Measurements from ENCODE around the gene GRIK5.
"Not testable (repeated sequence)": the region's sequence is repeated elsewhere in the genome, so short reads cannot be mapped to it uniquely, and the experiment has no call there.

The GRIK5 gene

DNA sequence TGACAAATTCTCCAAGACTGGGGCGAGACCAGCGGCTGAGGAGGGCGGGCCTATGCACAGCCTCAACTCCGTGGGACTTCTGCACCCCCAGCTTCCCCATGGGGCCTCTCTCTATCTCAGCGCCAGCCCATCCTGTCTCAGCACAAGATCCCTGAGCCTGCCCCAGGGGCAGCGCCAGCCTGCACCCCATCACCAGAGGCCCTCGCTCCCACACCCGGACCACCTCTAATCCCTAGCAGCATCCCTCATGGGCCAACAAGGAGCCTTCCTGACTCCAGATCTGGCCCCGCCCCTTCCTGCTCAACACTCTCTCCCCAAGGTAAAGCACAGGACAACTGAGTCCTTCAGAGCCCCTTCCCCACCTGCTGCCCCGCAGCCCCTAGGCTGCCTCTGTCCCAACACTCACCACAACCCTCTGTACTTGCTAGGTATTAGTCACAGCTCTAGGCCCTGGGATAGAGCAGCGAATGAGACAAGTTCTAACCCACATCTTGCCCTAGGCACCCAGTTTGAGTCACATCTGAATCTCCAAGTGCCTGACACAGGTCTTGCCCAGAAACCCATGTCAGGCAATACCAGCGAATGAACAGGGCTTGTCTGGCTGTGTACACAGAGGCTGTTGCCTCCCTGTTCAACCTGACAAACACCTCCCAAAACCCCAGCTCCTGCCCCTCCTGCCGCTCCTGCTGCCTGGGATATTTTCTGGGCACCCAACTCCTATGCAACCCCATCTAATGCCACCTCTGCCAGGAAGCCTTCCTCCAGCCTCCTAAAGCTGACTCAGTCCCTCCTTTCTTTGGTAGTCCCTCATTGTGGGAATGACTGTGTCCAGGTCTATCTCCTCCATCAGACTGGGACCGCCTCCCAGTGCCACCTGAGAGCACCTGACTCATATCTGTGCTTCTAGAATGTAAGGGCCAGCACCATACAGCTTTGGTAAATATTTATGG lies 18.6 kb downstream of the GRIK5 start:
- no peak for DNase-seq (ENCODE audit: low read depth, low spot score)

DNA sequence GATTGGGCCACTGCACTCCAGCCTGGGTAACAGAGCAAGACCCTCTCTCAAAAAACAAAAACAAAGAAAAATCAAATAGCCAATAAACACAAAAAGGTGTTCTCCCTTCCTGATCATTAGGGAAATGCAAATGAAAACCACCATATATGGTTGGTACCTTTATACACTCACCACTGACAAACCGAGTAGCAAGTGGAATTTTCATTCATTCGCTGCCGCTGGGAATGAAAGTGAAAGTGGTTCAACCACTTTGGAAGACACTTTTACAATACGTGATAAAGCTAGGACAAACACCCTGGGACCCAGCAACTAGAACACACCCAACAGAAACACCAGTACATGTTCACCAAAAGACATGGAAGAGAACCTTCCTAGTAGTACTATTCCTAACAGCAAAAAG lies 21.0 kb downstream of the GRIK5 start:
- no peak for DNase-seq (ENCODE audit: low read depth, low spot score)

DNA sequence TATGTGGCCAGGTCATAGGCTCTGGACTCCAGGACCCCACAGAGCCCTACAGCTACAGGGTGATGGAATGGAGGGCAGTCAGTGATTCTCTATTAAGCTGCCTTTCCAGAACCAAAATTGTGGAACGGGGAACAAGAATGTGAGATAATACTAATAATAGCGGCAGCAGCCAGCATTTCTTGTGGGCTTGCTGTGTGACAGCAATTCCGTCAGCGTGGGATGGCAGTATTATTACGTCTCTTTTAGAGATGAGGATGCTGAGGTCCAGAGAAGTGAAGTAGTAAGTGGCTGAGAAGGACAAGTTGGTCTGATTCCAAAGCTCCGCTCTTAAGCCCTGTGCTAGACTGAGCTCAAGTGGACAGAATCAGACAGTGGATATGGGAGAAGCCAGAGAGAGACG lies 24.4 kb downstream of the GRIK5 start:
- DNase-seq (ENCODE audit: low read depth, low spot score), result no peak

DNA sequence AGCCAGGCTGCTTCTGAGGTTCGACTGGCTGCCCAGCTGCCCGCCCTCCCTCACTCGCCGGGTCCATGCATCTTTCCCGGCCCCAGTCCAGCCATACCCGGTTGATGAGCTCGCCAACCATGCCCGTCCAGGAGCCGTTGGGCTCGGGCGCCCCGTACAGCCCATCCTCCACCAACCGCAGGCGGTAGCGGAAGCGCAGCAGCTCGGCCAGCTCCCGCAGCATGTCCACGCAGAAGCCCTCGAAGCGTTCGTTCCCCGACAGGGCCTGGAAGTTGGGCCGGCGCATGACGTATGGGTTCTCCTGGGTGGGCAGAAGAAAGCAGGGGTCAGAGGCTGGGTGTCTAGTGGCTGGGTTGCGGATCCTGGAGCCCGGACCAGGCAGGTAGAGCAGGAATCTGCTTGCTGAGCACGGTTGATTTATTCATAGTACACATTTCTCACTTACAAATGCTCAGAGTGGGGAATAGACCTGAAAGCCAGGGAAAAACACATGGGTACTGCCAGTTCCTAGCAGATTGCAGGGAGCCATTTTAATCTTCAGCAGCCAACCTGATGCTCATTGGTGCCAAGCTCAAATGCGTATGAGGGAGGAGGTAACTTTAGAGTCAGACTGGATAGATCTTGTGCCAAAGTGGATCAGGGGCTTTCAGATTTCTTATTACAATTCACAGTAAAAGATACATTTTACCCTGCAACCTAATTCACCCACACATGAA lies 27.4 kb downstream of the GRIK5 start:
- no peak for DNase-seq (ENCODE audit: low read depth, low spot score)

DNA sequence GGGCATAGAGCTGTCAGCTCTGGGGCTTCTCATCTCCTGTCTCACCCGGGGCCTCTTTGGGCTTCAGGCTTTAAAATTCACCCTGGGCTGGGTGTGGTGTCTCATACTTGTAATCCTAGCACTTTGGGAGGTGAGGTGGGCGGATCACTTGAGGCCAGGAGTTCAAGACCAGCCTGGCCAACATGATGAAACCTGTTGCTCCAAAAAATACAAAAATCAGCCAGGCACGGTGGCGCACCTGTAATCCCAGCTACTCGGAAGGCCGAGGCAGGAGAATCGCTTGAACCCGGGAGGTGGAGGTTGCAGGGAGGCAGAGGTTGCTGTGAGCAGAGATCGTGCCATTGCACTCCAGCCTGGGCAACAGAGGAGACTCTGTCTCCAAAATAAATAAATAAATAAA lies 29.5 kb downstream of the GRIK5 start:
- DNase-seq (ENCODE audit: low read depth, low spot score), result not testable (repeated sequence)

DNA sequence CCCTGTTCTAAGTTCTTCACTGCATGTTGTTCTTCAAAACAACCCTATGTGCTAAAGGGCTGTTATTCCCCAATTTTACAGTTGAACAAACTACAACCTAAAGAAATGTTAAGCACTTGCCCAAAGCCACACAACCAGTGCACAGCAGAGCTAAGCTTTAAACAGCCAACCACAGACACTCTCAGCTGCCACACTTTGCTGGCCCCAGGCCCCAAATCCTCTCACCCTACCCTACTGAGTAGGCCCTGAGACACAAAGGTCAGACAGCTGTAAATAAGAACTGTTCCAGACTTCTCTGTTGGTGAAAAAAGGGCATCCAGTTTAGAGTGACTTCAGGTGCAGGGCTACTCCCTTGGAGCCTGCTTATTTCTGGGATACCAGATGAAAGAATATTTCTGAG lies 30.0 kb downstream of the GRIK5 start:
- DNase-seq (ENCODE audit: low read depth, low spot score), result no peak

DNA sequence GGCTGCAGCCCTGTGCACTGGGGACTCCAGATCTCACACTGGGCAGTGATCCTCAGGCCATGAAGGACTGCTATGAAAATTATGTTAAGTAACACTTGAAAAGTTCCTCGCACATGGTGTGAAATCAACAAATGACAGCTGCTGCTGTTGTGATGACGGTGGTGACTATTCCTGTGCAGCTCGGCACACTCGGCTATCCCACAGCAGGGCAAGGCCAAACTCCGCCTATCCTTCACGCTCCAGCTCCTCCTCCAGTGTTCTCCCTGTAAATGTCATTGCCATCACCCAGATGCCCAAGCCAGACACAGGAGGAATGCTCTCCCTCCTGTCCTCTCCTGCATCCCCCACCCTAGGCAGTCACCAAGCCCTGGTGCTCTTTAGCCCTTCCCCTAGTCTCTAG lies 31.3 kb downstream of the GRIK5 start:
- no peak for DNase-seq (ENCODE audit: low read depth, low spot score)

DNA sequence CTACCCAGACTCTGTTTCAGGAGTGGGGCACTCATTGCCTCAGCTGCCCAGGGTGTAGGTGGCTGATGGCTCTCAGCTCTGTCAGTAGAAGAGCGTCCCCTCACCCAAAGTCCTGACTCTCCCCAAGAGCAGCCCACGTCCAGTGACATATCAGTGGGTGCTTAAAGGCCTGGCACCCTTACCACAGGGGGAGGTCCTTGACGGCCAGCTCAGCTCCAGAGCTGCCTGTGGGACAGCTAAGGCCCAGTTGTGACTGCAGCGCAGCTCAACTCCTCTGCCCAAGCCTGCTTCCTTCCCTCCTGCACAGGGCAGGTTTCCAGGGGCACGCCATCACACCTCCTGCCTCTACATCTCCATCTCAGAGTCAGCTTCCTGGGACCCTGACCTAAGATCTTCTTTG lies 32.4 kb downstream of the GRIK5 start:
- no peak for DNase-seq (ENCODE audit: low read depth, low spot score)

DNA sequence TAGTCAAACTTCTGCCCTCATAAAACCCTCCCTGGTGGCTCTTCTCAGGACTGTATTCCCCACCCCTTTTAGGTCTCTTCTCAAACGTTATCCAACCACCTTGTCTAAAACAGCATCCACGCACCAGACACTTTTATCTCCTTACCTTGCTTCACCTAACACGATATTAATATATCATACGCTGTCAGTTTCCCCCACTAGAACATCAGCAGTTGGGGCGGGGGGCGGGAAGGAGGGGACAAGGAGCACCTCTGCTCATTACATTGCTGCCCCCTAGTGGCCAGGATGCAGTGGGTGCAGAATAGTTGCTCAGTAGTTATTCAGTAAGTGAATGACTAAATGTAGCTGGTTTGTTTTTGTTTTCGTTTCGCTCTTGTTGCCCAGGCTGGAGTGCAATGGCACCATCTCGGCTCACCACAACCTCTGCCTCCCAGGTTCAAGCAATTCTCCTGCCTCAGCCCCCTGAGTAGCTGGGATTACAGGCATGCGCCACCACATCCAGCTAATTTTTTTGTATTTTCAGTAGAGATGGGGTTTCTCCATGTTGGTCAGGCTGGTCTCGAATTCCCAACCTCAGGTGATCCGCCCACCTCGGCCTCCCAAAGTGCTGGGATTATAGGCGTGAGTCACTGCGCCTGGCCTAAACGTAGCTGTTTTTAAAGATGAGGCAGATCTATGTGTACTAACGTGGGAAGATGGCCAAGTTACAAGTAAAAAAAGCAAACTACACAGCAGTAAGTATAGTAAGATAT lies 35.2 kb downstream of the GRIK5 start:
- DNase-seq (ENCODE audit: low read depth, low spot score), result peak; percentile 85

DNA sequence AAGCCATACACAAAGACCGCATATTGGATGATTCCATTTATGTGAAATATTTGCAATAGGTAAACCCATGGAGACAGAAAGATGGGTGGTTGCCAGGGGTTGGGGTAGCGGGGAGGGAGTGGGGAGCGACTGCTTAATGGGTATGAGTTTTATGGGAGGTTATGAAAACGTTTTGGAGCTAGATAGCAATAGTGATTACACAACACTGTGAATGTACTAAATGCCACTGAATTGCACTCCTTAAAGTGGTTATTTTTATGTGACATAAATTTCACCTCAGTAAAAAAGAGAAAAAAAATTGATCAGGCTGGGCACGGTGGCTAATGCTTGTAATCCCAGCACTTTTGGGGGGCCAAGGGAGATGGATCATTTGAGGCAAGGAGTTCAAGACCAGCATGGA lies 36.6 kb downstream of the GRIK5 start:
- no peak for DNase-seq (ENCODE audit: low read depth, low spot score)

DNA sequence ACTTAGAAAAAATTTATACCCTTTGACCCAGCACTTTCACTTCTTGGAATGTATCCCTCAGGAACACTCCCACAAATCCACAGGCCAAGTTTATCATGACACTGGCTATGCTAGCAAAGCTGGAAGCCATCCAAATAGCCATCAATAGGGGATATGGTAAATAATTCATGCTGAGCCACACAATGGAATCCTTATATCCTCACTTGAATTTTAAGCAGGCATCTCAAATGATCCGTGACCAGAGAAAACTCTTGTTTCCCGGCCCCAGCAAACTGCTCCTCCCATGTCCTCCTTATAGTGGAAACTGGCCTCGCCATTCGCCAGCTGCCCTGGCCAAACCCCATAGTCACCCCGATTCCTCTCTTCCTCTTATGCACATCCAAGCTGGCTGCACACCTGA lies 37.6 kb downstream of the GRIK5 start:
- peak; percentile 53 for DNase-seq (ENCODE audit: low read depth, low spot score)

DNA sequence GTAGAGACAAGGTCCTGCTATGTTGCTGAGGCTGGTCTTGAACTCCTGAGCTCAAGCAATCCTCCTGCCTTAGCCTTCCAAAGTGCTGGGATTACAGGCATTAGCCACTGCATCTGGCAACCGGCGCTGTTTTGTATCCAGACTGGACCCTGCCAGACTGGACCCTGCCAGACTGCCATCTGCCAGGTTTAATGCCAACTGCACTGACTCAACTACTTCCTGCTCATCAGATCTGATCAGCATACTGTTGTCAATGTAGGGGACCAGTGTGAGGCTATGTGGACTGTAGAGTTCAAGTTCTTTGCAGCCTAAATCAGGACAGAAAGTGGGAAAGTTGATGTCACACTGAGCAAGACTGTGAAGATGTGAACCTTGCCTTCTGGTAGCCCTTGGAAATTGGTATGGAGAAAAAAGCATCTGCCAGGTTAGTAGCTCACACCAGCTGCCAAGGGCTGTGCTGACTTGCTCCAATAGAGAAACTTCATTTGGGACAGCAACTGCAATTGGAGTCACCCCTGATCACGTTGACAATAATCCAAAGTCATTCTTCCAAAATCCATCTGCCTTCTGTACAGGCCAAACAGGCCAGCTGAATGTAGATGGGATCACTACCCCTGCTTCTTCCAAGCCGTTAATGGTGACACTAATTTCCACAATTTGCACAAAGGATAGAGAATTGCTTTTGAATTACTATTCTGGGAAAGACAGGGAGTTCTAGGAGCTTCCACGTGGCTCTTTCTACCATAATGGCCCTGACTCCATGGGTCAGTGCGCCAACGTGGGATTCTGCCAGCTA lies 39.2 kb downstream of the GRIK5 start:
- DNase-seq (ENCODE audit: low read depth, low spot score), result no peak

DNA sequence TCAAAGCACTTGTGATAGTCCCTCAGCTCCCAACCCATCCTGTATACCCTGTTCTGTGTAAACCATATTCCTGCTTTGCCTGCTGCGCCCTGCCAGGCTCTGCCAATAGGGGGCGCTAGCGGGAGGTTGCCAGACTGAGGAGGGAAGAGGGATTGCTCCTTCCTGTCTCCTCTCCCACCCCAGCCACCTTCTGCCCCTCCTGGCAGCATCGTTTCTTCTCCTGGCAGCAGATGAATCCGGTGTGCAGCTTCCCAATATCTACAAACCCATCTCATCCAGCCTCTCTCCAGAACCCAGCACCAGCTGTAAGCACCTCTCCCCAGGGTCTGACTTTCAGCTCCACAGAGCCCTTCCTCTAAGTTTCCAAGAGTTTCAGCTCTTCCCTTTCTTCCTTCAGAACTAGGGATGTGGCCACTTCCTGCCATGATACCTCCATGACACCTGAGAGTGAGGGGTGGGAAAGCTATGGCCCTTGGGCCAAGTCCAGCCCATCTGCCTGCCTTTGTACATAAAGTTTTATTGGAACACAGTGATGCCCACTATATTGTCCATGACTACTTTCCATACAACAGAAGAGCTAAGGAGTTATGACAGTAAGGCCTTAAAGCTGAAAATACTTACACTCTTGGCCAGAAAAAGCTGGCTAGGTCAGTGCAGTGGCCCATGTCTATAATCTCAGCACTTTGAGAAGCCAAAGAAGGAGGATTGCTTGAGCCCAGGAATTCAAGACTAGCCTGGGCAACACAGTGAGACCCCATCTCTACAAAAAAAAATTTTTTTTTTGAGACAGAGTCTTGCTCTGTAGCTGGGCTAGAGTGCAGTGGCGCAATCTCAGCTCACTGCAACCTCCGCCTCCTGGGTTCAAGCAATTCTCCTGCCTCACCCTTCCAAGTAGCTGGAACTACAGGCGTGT lies 41.4 kb downstream of the GRIK5 start:
- no peak for DNase-seq (ENCODE audit: low read depth, low spot score)

DNA sequence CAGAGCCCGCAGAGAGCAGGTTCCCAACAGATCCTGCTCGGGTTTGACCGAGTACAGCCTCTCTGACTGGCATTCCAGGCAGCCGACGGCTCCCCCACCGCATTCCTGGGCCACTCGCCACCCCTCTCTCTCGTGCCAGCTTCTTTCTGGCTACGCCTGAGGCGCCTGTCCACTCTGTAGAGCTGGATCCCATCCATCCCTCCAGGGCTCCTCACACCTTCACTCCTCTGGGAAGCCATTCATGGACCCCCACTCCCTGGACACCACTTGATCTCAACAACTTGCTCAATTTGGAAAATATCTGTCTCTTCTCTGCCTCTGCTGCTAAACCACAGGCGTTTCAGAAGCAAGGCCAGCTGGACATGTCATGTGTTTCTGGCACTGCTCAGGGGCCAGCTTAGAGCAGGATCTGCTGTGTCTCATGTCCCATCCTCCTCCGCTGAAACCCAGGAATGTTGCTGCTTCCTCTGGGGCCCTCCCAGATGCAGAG lies 45.3 kb downstream of the GRIK5 start:
- peak; percentile 94 for DNase-seq (ENCODE audit: low read depth, low spot score)

DNA sequence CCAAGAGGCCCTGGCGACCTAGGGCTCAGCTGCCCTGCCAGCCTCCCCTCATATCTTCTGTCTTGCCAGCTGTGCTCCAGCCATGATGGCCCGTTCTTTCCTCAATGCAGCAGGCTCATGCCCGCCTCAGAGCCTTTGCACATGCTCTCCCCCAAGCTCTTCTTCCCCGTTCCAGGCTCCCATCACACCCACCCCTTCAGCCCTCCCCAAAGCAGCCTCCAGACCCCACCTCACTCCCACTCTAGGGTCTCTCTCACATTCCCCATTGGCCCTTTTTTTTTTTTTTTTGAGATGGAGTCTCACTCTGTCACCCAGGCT lies 46.1 kb downstream of the GRIK5 start:
- no peak for DNase-seq (ENCODE audit: low read depth, low spot score)

DNA sequence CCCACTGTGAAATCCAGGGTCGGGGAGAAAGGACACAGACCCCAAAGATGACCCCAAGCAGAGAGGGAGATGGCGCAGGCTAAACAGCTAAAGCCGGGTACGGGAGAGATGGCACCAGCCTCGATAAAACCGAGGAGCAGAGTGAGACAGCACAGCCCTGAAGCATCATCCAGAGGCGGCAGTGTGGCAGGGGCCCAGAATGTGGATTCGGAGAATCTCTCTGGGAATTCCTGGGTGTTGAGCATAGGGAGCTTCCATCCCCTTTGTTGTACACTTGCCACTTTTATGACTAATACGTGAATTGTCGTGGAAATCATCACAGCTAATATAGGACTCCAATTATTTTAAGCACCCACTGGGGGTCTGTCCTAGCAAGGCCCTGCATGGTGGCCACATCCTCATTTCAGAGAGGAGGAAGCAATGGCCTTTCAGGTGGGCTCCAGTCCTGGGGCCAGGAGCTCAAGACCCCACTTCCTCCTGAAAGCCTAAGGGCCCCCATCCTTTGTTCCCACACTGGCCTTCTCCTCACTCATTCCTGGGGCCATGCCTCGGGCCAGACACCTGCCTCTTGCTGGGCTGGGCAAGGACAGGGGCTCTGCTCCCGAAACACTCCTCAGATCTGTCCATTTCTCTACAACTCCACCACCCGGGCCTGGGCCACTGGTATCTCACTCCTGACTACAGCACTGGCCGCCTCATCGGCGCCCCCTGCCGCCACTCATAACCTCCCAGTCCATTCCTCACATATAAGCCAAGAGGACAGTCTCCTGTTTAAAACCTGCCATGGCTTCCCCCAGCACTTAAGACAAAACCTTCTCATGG lies 46.7 kb downstream of the GRIK5 start:
- peak; percentile 30 for DNase-seq (ENCODE audit: low read depth, low spot score)

DNA sequence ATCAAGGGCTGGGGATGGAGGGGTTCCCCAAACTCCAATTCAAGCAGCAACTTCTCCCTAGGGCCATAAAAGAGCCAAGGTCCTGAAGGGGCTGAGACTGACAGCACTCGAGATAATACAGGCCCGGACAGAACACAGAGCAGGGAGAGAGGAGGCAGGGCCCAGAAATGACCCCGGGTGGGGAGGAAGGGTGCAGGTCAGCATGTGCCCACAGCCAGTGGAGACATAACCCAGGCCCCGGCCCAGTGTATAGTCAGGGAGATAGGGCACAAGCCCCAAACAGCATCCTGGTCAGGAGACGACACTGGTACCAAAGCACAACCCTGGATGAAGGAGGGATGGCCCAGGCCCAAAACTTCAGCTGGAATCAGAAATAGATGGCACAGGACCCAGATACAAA lies 47.4 kb downstream of the GRIK5 start:
- DNase-seq (ENCODE audit: low read depth, low spot score), result no peak

DNA sequence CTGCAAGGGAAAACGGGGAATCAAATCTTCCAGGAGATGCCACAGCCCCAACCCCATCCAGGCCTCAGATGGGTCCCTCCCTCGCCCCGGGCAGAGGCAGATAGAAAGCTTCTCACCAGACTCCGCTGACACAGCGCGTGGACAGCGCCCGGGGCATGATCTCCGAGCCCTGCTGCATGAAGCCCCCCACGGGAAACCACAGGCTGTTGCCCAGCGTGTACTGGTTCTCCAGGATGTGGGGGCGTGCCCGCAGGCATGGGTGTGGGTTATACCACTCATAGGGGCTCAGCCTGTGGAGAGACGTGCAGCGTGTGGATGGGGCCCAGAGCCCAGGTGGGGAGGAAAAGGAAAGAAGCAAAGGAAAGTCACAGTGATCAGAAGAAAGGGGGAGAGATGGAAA lies 48.8 kb downstream of the GRIK5 start:
- no peak for DNase-seq (ENCODE audit: low read depth, low spot score)

DNA sequence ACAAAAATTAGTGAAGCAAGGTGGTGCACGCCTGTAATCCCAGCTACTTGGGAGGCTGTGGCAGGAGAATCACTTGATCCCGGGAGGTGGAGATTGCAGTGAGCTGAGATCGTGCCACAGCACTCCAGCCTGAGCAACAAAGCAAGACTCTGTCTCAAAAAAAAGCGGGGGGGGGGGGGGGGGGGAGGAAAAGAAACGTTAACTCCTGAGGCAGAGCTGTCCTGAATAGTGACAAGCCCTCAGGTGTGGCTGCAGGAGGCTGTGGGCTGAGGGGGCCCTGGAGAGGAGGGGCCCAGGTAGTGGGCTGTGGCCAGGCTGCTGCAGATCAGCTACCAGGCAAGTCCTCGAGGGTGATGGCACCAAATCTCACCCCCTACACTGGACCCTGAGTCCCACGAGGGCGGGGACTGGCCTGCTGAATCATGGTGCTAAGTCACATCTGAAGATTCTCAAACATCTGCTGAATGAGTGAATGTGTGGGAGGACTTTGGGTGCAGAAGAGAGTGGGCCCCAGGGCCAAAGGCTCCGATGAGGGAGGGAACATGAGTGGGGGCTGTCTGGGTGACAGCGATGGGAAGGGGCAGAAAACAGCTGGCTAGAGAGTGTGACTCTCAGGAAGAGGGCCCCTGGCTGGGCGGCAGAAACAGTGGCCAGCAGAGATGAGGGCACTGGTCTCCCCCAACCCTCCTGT lies 51.4 kb downstream of the GRIK5 start:
- no peak for DNase-seq (ENCODE audit: low read depth, low spot score)
